GM12892 (cell line): ENCODE results near the gene MYLK.

Experiments used
- DNase-seq: peaks from one replicate; pipeline ENCODE4 v3.0.0; 2011; ENCODE audit not compliant: insufficient read length
- FAIRE-seq: peaks from 2 replicates; lab custom pipeline; 2011; peaks lifted over from hg19 to GRCh38; lab: Jason Lieb, UNC
- POLR2A ChIP-seq: IDR thresholded peaks from 2 replicates; pipeline ENCODE4 v1.6.1; 2011; ENCODE audit warnings: low read depth, low read length, control low read depth
- POLR2AphosphoS5 ChIP-seq: IDR thresholded peaks from 2 replicates; pipeline ENCODE4 v1.6.1; 2011; ENCODE audit warnings: low read depth, low read length, control low read depth
- TAF1 ChIP-seq: IDR thresholded peaks from 2 replicates; pipeline ENCODE4 v1.6.1; 2011; ENCODE audit warnings: low read depth, mild to moderate bottlenecking, control low read depth, low read length, borderline replicate concordance

Gene MYLK

GRCh38 chr3:123778991-123779622 lies 105.0 kb downstream of the MYLK start:
- TF ChIP-seq POLR2AphosphoS5 (no peak), TAF1 (no peak), POLR2A (no peak)
- no peak for DNase-seq
- FAIRE-seq, result no peak

GRCh38 chr3:123778525-123778924 lies 105.6 kb downstream of the MYLK start:
- DNase-seq, result no peak
- FAIRE-seq, result no peak
- TF ChIP-seq TAF1 (no peak), POLR2A (no peak), POLR2AphosphoS5 (no peak)

GRCh38 chr3:123776071-123776782 lies 107.9 kb downstream of the MYLK start:
- TF ChIP-seq POLR2AphosphoS5 (no peak), POLR2A (no peak), TAF1 (no peak)
- FAIRE-seq, result no peak

GRCh38 chr3:123774474-123774873 lies 109.7 kb downstream of the MYLK start:
- DNase-seq (no peak), FAIRE-seq (no peak)
- TF ChIP-seq POLR2A (no peak), POLR2AphosphoS5 (no peak), TAF1 (no peak)

More at GRCh38 chr3:123776071-123776782, 107.9 kb downstream of the MYLK start:
- DNase-seq, result no peak

DNA sequence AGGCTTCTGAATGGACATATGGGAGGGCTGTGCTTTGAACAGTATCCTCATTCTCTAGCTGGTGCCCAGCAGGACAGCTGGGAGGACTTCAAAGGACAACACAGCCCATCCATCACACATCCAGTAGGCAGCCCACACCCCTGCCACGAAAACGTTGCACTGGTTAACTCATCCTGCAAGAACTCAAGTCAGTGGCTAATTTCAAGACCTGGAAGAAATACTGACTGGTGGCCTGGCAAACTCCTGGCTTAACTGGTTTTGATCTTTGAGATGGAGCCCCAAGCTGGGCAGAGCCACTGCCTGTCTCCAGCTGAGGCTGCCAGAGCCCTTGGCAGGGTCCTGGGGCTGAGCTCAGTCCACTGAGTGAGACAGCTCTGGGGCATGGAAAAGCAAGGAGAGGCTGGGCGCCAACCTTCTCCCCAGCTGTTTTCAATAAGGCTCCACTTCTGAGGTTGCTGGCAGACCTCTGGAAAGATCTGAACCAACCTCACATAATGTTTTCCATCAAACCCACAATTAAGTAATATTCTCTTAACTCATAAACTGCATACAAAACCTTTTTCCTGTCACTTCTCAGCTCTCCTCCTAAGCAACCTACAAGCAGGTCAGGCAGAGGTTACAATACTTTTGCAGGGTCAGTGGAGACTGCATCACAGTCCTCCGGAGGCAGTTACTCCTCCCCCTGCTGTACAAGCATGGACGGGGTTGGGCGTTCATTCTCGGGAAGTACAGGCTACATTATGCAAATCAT lies 110.3 kb downstream of the MYLK start:
- TF ChIP-seq POLR2A (no peak), POLR2AphosphoS5 (no peak), TAF1 (no peak)
- no peak for DNase-seq
- no peak for FAIRE-seq

- FAIRE-seq (no peak), DNase-seq (no peak)
- TF ChIP-seq TAF1 (no peak), POLR2AphosphoS5 (no peak), POLR2A (no peak)
Measured at GRCh38 chr3:123769356-123769743, 114.8 kb downstream of the MYLK start.

DNA sequence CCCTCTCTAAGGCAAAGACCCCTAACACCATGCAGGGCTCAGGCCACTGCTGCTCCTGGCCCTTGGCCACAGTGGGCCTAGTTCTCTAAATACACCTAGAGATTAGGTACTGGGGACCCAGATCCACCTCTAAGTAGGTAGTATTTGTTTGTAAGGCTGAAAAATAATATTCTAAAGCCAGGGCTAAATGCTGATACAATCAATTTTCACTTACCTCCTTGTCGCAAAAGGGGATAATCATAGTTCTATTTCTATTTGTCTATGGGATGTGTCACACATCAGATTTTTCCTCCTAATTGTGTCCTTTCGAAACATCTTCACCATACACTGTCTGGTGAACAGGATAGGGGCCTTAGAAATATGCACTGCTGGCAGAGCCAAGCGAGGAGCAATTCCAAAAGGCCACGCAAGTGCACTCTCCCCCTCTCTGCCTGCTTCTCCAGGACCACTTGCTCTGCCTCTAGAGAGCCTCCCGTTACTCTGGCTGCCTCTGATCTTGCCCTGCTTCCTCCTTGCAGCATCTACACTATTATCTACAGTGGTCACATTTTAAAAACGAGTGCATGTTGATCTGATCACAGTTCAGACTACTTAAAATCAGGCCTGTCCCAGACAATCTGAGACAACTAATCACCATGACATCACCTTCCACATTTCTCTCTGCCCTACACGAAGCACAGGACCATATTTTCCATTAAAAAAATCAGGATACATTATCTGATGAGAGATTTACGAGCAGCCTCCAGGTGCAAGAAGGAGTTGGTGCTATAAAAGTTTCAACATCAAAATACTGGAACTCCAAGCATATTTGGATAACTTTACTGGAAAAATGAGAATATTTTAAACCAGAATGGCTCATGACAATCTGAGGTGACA lies 115.4 kb downstream of the MYLK start:
- FAIRE-seq (no peak), DNase-seq (no peak)
- no peak for TF ChIP-seq TAF1
- TF ChIP-seq POLR2A, result no peak
- no peak for TF ChIP-seq POLR2AphosphoS5

- DNase-seq (no peak), FAIRE-seq (no peak)
- TF ChIP-seq TAF1 (no peak), POLR2AphosphoS5 (no peak), POLR2A (no peak)
Measured at GRCh38 chr3:123767564-123768292, 116.4 kb downstream of the MYLK start.

GRCh38 chr3:123767009-123767372 lies 117.1 kb downstream of the MYLK start:
- no peak for DNase-seq
- TF ChIP-seq POLR2A, result no peak
- TF ChIP-seq TAF1, result no peak
- no peak for TF ChIP-seq POLR2AphosphoS5
- FAIRE-seq, result no peak
